BLaER1 treated with 17β-estradiol and CSF1 and Interleukin-3, amounts not matched to agents 10 nM and 100 nM (cell line): ENCODE measurements around the gene GRIN3A.
"Not testable (repeated sequence)": the region's sequence is repeated elsewhere in the genome, so short reads cannot be mapped to it uniquely, and the experiment has no call there.

Experiments
- H3K27ac ChIP-seq, 11 experiments: shearing (Covaris generic); formaldehyde crosslinking; 2 replicates each; pipeline ENCODE4 v1.8.1; 2022
- H3K27me3 ChIP-seq, 11 experiments: shearing (Covaris generic); formaldehyde crosslinking; 2 replicates each; pipeline ENCODE4 v1.8.1; 2022
- H3K36me3 ChIP-seq, 11 experiments: shearing (Covaris generic); formaldehyde crosslinking; 2 replicates each; pipeline ENCODE4 v1.8.1; 2022
- H3K4me1 ChIP-seq, 10 experiments: shearing (Covaris generic); formaldehyde crosslinking; 2 replicates each; pipeline ENCODE4 v1.8.1; 2022
- H3K4me2 ChIP-seq, 11 experiments: shearing (Covaris generic); formaldehyde crosslinking; 2 replicates each; pipeline ENCODE4 v1.8.1; 2022
- H3K4me3 ChIP-seq, 10 experiments: shearing (Covaris generic); formaldehyde crosslinking; 2 replicates each; pipeline ENCODE4 v1.8.1; 2022
- H3K9ac ChIP-seq, 11 experiments: shearing (Covaris generic); formaldehyde crosslinking; 2 replicates each; pipeline ENCODE4 v1.8.1; 2022
- H3K9me3 ChIP-seq, 11 experiments: shearing (Covaris generic); formaldehyde crosslinking; replicated peaks in 1 of 11; 2 replicates each; pipeline ENCODE4 v1.8.1; 2022
- H4K20me1 ChIP-seq, 11 experiments: shearing (Covaris generic); formaldehyde crosslinking; 2 replicates each; pipeline ENCODE4 v1.8.1; 2022
- Cebpa-rat ChIP-seq, 11 experiments: shearing (Covaris generic); IDR thresholded peaks; 2 replicates each; pipeline ENCODE4 v1.8.1; 2022

The GRIN3A gene

DNA sequence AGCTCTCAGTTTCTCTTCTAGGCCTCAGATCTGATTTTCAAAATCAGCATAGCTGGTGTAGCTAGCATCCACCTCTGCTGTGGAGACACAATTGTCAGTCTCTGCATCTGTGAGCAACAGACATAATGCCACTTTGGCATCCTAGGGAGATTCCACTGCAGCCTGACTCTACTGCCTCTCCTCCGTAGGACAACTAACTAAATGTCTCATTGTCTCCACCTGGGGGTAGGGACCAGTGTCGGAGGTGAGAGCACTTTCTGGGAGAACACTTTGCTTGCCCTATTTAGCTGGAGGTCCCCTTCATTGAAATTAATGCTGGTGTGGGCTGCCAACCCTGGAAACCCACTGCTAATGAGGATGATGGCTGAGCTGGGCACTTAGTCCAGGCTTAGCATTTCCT, 145.1 kb downstream of the GRIN3A start:
- no peak overlapping the region for H3K9ac ChIP-seq
- no peaks in the 10 kb centered on the region for H3K27me3 ChIP-seq
- H3K4me3 ChIP-seq = no peak overlapping the region
- no peak overlapping the region for H3K4me2 ChIP-seq
- no peaks in the 10 kb centered on the region for H4K20me1 ChIP-seq
- no peak for TF ChIP-seq Cebpa-rat (IDR thresholded peaks at IDR 0.05)
- H3K27ac ChIP-seq = no peak overlapping the region
- no peaks in the 10 kb centered on the region for H3K36me3 ChIP-seq
- no peaks in the 10 kb centered on the region for H3K4me1 ChIP-seq
- no peaks in the 10 kb centered on the region for H3K9me3 ChIP-seq

DNA sequence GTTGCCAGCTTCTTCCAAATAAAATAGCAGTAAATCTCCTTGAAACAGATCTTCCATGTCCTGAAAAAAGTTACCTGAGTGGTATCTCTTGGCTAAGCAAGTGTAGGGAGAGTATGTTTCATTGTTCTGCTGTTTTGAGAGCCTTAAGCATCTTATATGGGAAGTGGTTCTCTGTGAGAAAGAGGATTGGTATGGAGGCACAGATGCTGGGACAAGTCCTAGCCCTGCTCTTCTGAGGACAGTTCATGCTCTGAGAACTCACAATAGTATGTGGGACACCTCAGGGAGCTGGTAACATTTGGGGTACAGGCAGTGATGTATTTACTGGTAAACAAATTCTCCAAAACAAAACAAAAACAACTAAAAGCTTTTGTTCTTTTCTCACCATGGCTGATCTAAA, 145.7 kb downstream of the GRIN3A start:
- H3K27me3 ChIP-seq = no peaks in the 10 kb centered on the region
- H3K9me3 ChIP-seq = no peaks in the 10 kb centered on the region
- peaks cover 0 to 3% (median 0%) of the 10 kb centered on the region in 10 experiments; a peak in 3 of 20 replicates for H3K4me1 ChIP-seq
- no peak overlapping the region for H3K9ac ChIP-seq
- no peak for TF ChIP-seq Cebpa-rat (IDR thresholded peaks at IDR 0.05)
- H3K27ac ChIP-seq = no peak overlapping the region
- H4K20me1 ChIP-seq = no peaks in the 10 kb centered on the region
- no peak overlapping the region for H3K4me2 ChIP-seq
- no peaks in the 10 kb centered on the region for H3K36me3 ChIP-seq
- H3K4me3 ChIP-seq = no peak overlapping the region

DNA sequence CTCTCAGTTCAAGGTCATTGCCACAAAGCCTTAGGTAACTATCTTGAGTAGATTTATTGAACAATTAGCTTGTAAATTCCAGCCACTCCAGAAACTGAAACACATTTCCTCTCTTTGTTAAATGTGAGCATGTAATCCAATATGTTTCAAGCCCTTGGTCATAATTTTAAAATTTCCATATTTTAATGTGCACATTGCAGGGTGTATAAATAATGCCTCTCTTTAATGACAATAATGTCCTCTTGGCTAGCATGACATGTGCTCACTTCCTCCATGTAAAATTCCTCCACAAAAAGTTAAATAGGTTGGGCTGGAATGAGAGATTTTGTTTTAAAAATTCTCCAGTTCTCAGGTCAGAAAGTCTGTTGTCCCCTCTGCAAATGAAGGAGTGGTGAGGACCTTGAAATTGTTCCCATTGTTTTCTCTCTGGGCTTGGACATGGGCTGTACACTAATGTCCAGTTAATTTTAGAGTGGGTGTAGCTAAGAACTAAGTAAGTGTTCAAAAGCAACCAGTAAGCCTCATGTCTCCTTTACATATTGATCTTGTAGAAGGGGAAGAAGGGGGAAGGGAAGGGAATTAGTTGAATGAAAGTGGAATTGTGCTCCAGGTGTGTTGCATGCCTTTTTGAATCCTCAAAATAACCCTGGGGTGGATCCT, 146.5 kb downstream of the GRIN3A start:
- Histone ChIP-seq H3K9me3 (0 out of 22 replicates have a peak, but pooled peaks cover 0 to 1% (median 0%) of the 10 kb centered on the region in 11 experiments), H3K4me2 (no peak overlapping the region), H3K4me3 (no peak overlapping the region), H3K27ac (no peak overlapping the region), H3K4me1 (peaks cover 0 to 12% (median 0%) of the 10 kb centered on the region in 10 experiments; a peak in 5 of 20 replicates), H3K27me3 (no peaks in the 10 kb centered on the region), H4K20me1 (no peaks in the 10 kb centered on the region), H3K36me3 (no peaks in the 10 kb centered on the region), H3K9ac (no peak overlapping the region)
- TF ChIP-seq Cebpa-rat (IDR thresholded peaks at IDR 0.05) = no peak

DNA sequence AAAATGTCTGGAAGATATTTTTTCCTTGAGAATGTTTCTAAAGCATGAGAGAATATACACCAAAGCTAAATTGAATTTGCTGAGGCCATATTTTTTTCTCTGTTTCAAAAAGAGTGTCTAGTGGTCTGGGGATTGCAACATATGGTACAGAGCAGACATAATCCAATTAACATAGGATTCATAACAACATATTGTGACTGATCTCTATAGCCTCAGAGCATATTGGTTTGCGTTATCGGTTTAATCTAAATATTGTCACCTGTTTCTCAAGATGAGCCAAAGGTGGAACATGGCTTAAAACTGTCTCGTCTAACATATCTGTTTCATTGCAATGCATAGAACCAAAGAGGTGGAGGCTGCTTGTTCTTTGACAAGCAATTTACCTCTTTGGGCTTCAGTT, 147.5 kb downstream of the GRIN3A start:
- H3K9me3 ChIP-seq = 0 out of 22 replicates have a peak, but pooled peaks cover 0 to 6% (median 0%) of the 10 kb centered on the region in 11 experiments
- TF ChIP-seq Cebpa-rat (IDR thresholded peaks at IDR 0.05) = no peak
- peaks cover 0 to 22% (median 0%) of the 10 kb centered on the region in 10 experiments; a peak in 9 of 20 replicates for H3K4me1 ChIP-seq
- H3K36me3 ChIP-seq = no peaks in the 10 kb centered on the region
- no peaks in the 10 kb centered on the region for H4K20me1 ChIP-seq
- no peak overlapping the region for H3K4me2 ChIP-seq
- no peak overlapping the region for H3K4me3 ChIP-seq
- H3K27me3 ChIP-seq = no peaks in the 10 kb centered on the region
- no peak overlapping the region for H3K9ac ChIP-seq
- H3K27ac ChIP-seq = no peak overlapping the region

DNA sequence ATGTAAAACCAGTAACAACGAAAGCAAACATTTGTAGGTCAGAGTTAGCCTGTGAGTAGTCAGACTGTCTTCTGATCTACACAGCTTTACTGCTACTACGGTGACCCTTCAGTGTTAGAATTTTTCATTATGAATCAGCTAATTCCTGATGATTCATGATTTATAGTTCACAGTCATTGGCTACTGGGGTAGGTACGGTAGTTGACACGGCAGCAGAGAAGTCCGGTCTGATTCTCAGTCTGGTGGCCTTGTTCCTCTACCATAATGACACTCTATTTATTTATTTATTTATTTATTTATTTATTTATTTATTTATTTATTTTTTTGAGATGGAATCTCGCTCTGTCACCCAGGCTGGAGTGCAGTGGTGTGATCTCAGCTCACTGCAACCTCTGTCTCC, 148.4 kb downstream of the GRIN3A start:
- H3K4me2 ChIP-seq, H3K27ac ChIP-seq, H3K9ac ChIP-seq, H3K9me3 ChIP-seq, H3K36me3 ChIP-seq, H4K20me1 ChIP-seq, H3K4me3 ChIP-seq, H3K27me3 ChIP-seq: not testable (repeated sequence)
- peaks cover 0 to 29% (median 0%) of the 10 kb centered on the region in 10 experiments; a peak in 9 of 20 replicates for H3K4me1 ChIP-seq

DNA sequence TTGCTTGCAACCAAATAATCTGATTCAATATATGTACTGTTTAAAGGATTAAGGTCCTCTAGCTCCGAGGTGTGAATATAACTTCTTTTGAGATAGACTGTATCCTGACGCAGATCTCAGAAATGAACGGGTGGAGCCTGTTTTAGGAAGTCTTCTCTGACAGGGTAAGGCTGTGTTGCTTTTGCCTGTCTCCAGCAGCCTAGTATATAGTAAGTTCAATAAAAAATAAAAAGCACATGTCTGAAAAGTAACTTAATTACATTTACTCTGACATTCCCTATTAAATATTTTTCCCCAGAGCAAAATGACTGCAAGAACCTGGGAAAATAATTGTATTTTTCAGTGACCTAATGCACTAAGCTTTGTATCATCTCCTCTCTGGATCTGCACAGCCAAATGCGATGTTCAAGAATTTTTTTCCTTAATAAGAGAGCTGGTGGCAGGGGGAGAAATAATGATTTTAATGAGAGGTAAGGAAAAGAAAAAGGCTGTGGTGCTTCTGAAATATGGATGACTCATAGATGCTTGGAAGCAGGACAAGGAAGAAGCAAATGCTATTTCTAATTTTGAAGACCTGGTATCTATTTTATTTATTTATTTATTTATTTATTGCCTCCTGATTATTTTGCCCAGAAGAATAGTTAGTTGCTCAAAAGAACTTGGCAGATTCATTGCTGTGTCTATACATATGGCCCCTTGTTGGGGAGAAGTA, 151.0 kb downstream of the GRIN3A start:
- Histone ChIP-seq H3K4me1 (peaks cover 0 to 35% (median 0%) of the 10 kb centered on the region in 10 experiments; a peak in 9 of 20 replicates), H3K4me3 (no peak overlapping the region), H3K27me3 (no peaks in the 10 kb centered on the region), H3K9me3 (0 out of 22 replicates have a peak, but pooled peaks cover 0 to 6% (median 0%) of the 10 kb centered on the region in 11 experiments), H3K9ac (no peak overlapping the region), H3K27ac (no peak overlapping the region), H3K36me3 (no peaks in the 10 kb centered on the region), H4K20me1 (no peaks in the 10 kb centered on the region), H3K4me2 (peak overlapping the region in 1 of 11 experiments; percentile 30; a peak in 1 of 22 replicates)
- no peak for TF ChIP-seq Cebpa-rat (IDR thresholded peaks at IDR 0.05)

DNA sequence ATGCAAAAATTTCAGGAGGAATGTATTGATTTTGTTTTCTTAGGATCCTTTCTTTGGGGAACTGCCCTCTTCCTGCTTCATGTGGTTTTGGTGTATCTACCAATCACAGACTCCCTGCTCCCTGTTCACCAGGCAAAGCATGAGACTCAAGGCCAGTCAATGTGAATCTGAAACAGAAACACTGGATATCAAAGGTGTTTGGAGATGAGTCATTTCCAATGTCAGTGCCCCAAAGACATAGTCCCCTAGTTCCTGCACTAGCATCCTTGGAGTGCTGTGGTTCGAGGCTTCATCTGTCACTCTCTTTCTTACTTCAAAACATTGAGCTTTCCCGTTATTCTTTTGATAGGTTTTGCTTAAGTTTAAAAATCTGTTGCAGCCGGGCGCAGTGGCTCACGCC, 151.8 kb downstream of the GRIN3A start:
- Histone ChIP-seq H3K36me3 (no peaks in the 10 kb centered on the region), H3K9me3 (0 out of 22 replicates have a peak, but pooled peaks cover 0 to 6% (median 0%) of the 10 kb centered on the region in 11 experiments), H3K27me3 (no peaks in the 10 kb centered on the region), H3K4me1 (peaks cover 0 to 39% (median 0%) of the 10 kb centered on the region in 10 experiments; a peak in 9 of 20 replicates), H3K27ac (peak overlapping the region in 5 of 11 experiments; percentile 42 to 75 (median 60); a peak in 9 of 22 replicates), H4K20me1 (no peaks in the 10 kb centered on the region), H3K9ac (no peak overlapping the region), H3K4me3 (no peak overlapping the region), H3K4me2 (peak overlapping the region in 5 of 11 experiments; percentile 1 to 73 (median 55); a peak in 6 of 22 replicates)
- TF ChIP-seq Cebpa-rat (IDR thresholded peaks at IDR 0.05) = no peak

DNA sequence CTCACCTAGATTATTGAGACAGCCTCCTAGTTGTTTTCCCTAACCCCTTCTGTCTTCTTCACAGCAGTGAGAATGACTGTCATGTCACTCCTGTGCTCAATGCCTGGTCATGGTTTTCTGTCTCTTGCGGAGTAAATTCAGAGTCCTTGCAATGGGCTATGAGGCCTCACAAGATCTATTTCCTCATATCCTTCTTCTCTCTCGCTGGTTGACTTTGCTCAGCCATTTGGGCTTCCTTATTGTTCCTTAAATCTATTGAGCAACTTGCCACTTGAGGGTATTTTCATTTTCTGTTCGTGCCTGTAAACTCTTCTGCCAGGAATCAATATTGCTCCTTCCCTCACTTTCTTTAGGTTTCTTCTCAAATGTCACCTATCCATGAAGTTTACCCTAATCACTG, 152.7 kb downstream of the GRIN3A start:
- Histone ChIP-seq H3K4me1 (peaks cover 0 to 44% (median 0%) of the 10 kb centered on the region in 10 experiments; a peak in 9 of 20 replicates), H3K4me2 (peak overlapping the region in 6 of 11 experiments; percentile 12 to 73 (median 52); a peak in 10 of 22 replicates), H3K36me3 (no peaks in the 10 kb centered on the region), H3K9ac (peak overlapping the region in 3 of 11 experiments; percentile 15 to 25 (median 20); a peak in 2 of 22 replicates), H3K27ac (peak overlapping the region in 6 of 11 experiments; percentile 40 to 75 (median 59); a peak in 10 of 22 replicates), H3K4me3 (no peak overlapping the region; a peak in 1 of 20 replicates), H3K9me3 (0 out of 22 replicates have a peak, but pooled peaks cover 0 to 6% (median 0%) of the 10 kb centered on the region in 11 experiments), H4K20me1 (no peaks in the 10 kb centered on the region), H3K27me3 (no peaks in the 10 kb centered on the region)
- peak in 5 of 11 experiments; percentile 12 to 64 (median 34); a peak in 2 of 22 replicates for TF ChIP-seq Cebpa-rat (IDR thresholded peaks at IDR 0.05)

DNA sequence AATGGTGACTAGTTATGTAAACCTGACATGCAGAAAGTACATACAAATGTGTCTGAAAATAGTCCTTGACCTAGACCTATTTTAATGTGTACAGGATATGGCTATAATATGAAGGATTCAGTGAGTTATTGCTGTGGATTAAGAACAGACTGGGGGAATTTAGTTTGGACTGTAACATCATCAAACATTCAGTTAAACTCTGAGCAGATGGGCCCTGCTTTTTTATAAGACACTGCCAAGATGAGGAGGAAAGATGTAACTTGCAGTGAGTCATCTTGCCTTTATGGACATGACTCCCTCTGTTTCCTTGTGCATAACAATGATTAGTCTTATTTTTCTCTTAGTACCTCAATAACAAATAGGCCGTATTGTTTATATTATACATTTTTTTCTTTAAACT, 155.9 kb downstream of the GRIN3A start:
- Histone ChIP-seq H3K4me3 (no peak overlapping the region), H3K9ac (no peak overlapping the region), H3K4me1 (peaks cover 0 to 71% (median 0%) of the 10 kb centered on the region in 10 experiments; a peak in 9 of 20 replicates), H3K27me3 (no peaks in the 10 kb centered on the region), H4K20me1 (no peaks in the 10 kb centered on the region), H3K9me3 (0 out of 22 replicates have a peak, but pooled peaks cover 0 to 6% (median 0%) of the 10 kb centered on the region in 11 experiments), H3K27ac (no peak overlapping the region), H3K36me3 (no peaks in the 10 kb centered on the region), H3K4me2 (no peak overlapping the region)
- no peak for TF ChIP-seq Cebpa-rat (IDR thresholded peaks at IDR 0.05)
